K562 (cell line): ENCODE results near the gene CACNA1C. TPM values are rescaled to one million over a fixed set of nuclear protein-coding genes. Genes with fewer than 3 reads are reported as not detected.

ENCODE experiments used
- ATAC-seq: fragments of 200-7000 bp; cut with Tn5 transposase; 3 replicates; pipeline ENCODE4 v1.9.1; 2020; ENCODE audit warnings: moderate library complexity
- BruUV-seq: library from RNA; stranded (reverse); fragments of 400-500 nt; replicated peaks from 2 replicates; lab custom pipeline; 2021; lab: Mats Ljungman, UMichigan
- CTCF ChIA-PET: fragments of 300-600 bp; formaldehyde crosslinking; extraction: SDS; loops from one replicate; lab custom pipeline; 2021; ENCODE audit warnings: low intra/inter-chr PET ratio; lab: Yijun Ruan, JAX
- POLR2A ChIA-PET: fragments of 300-600, 350-650 bp; sonication (Branson Sonifier 250); formaldehyde crosslinking; extraction: SDS; loops from one replicate; lab custom pipeline; 2021; ENCODE audit warnings: antibody characterized with exemption, inconsistent platforms; lab: Yijun Ruan, JAX
- DNase-seq, 4 experiments: peaks; one replicate each; pipeline versions ENCODE4 v3.0.0 to v3.0.0-alpha.2; 2011 to 2018; ENCODE audit warnings: low spot score in 3 of 4, mixed read lengths in 3 of 4; ENCODE audit errors: extremely low read depth in 1 of 4
- FAIRE-seq: peaks from 2 replicates; lab custom pipeline; 2011; peaks lifted over from hg19 to GRCh38; lab: Jason Lieb, UNC
- H2AFZ ChIP-seq: 2 replicates; pipeline ENCODE4 v1.6.0; 2011; ENCODE audit warnings: low read depth, low read length, control low read depth, inconsistent platforms
- H3K27ac ChIP-seq: fragments of 200-600 bp; 3 replicates; pipeline ENCODE4 v1.8.0; 2011; ENCODE audit warnings: low read depth, mild to moderate bottlenecking, control low read depth, inconsistent platforms, low read length, moderate library complexity, mixed read lengths; ENCODE audit errors: extremely low read depth
- H3K27me3 ChIP-seq, 2 experiments: fragments of 300-600 bp in 1 of 2; 2 replicates in 1 of 2; 3 replicates in 1 of 2; pipeline versions ENCODE4 v1.6.0 to v1.8.0; 2011; ENCODE audit warnings: inconsistent platforms in 2 of 2, low read length in 2 of 2, mild to moderate bottlenecking in 1 of 2, mixed read lengths in 1 of 2, moderate library complexity in 1 of 2; ENCODE audit not compliant: control insufficient read depth in 2 of 2, insufficient read depth in 2 of 2
- H3K36me3 ChIP-seq: fragments of 300-600 bp; 3 replicates; pipeline ENCODE4 v1.8.0; 2011; ENCODE audit warnings: mild to moderate bottlenecking, low read length, inconsistent platforms; ENCODE audit not compliant: control insufficient read depth, insufficient read depth
- H3K4me1 ChIP-seq, 2 experiments: fragments of 200-600 bp in 1 of 2; replicated peaks in 1 of 2; 2 replicates in 1 of 2; 3 replicates in 1 of 2; pipeline versions ENCODE4 v1.5.1 to v1.8.0; 2011; ENCODE audit warnings: inconsistent platforms in 2 of 2, low read length in 2 of 2, mild to moderate bottlenecking in 1 of 2, mixed read lengths in 1 of 2, moderate library complexity in 1 of 2; ENCODE audit not compliant: control insufficient read depth in 2 of 2, insufficient read depth in 2 of 2
- H3K4me2 ChIP-seq: 2 replicates; pipeline ENCODE4 v1.6.1; 2011; ENCODE audit warnings: low read length, control low read depth, inconsistent platforms, mixed read lengths; ENCODE audit not compliant: insufficient read depth
- H3K4me3 ChIP-seq: fragments of 200-600 bp; sonication (generic), shearing (Covaris generic); 2 replicates; pipeline ENCODE4 v1.5.1; 2016; ENCODE audit warnings: control low read depth, inconsistent platforms
- H3K79me2 ChIP-seq: fragments of 200-600 bp; 3 replicates; pipeline ENCODE4 v1.8.0; 2011; ENCODE audit warnings: low read length, inconsistent platforms; ENCODE audit not compliant: control insufficient read depth, insufficient read depth
- H3K9ac ChIP-seq, 2 experiments: 2 replicates each; pipeline versions ENCODE4 v1.6.0 to v1.6.1; 2011; ENCODE audit warnings: low read depth in 2 of 2, low read length in 2 of 2, control low read depth in 1 of 2, inconsistent platforms in 1 of 2, mild to moderate bottlenecking in 1 of 2, mixed read lengths in 1 of 2; ENCODE audit not compliant: insufficient read depth in 1 of 2
- H3K9me1 ChIP-seq: one replicate; pipeline ENCODE4 v1.6.0; 2011; ENCODE audit warnings: inconsistent platforms, mild to moderate bottlenecking, low read length, moderate library complexity; ENCODE audit not compliant: control insufficient read depth, insufficient read depth
- H3K9me3 ChIP-seq: replicated peaks from 2 replicates; pipeline ENCODE4 v1.5.1; 2011; ENCODE audit warnings: low read depth, low read length, inconsistent platforms; ENCODE audit not compliant: control insufficient read depth, insufficient read depth
- H4K20me1 ChIP-seq: replicated peaks from 2 replicates; pipeline ENCODE4 v1.6.1; 2011; ENCODE audit warnings: low read length, inconsistent platforms, mixed read lengths; ENCODE audit not compliant: control insufficient read depth, insufficient read depth
- CBFA2T3 ChIP-seq: fragments of 450-650 bp; IDR thresholded peaks from 2 replicates; pipeline ENCODE4 v1.6.1; 2017
- DIDO1 ChIP-seq: fragments of 450-650 bp; IDR thresholded peaks from 2 replicates; pipeline ENCODE4 v1.6.1; 2016; ENCODE audit warnings: low read depth, missing biosample characterization, missing genetic modification characterization
- E4F1 ChIP-seq: fragments of 250-450 bp; sonication (Bioruptor Pico); IDR thresholded peaks from 2 replicates; pipeline ENCODE4 v1.5.0; 2021; ENCODE audit warnings: mild to moderate bottlenecking, borderline replicate concordance
- FOS ChIP-seq: IDR thresholded peaks from 3 replicates; pipeline ENCODE4 v1.6.1; 2011; ENCODE audit not compliant: insufficient read length; ENCODE audit errors: extremely low read depth
- KAT7 ChIP-seq: sonication (generic); formaldehyde crosslinking; IDR thresholded peaks from 2 replicates; pipeline ENCODE4 v1.8.0; 2022; ENCODE audit warnings: missing genetic modification reagents, mild to moderate bottlenecking, borderline replicate concordance
- NFIX ChIP-seq: fragments of 250-450 bp; sonication (Bioruptor Pico); IDR thresholded peaks from 2 replicates; pipeline ENCODE4 v1.4.0; 2020; ENCODE audit warnings: low read depth, mild to moderate bottlenecking, moderate library complexity
- NFYB ChIP-seq: IDR thresholded peaks from 2 replicates; pipeline ENCODE4 v1.6.1; 2011; ENCODE audit warnings: mild to moderate bottlenecking, moderate library complexity; ENCODE audit not compliant: insufficient read length; ENCODE audit errors: extremely low read depth
- NRF1 ChIP-seq, 2 experiments: fragments of 450-650 bp; IDR thresholded peaks in 1 of 2; conservative IDR thresholded peaks in 1 of 2; 2 replicates each; pipeline ENCODE4 v1.6.1; 2014; ENCODE audit warnings: mild to moderate bottlenecking in 2 of 2
- NUFIP1 ChIP-seq: fragments of 450-650 bp; IDR thresholded peaks from 2 replicates; pipeline ENCODE4 v1.6.1; 2018; ENCODE audit not compliant: partially characterized antibody
- SIRT6 ChIP-seq: IDR thresholded peaks from one replicate; pipeline ENCODE4 v1.6.1; 2012; ENCODE audit warnings: low read depth, mild to moderate bottlenecking, control low read depth, inconsistent platforms, low read length, moderate library complexity
- SIX5 ChIP-seq, 2 experiments: IDR thresholded peaks; 2 replicates each; pipeline ENCODE4 v1.6.1; 2011; ENCODE audit warnings: low read length in 2 of 2, borderline replicate concordance in 1 of 2, low read depth in 1 of 2, mild to moderate bottlenecking in 1 of 2, moderate library complexity in 1 of 2; ENCODE audit not compliant: insufficient read depth in 1 of 2
- ZNF445 ChIP-seq: fragments of 250-450 bp; sonication (Bioruptor Pico); IDR thresholded peaks from 2 replicates; pipeline ENCODE4 v1.4.0; 2020; ENCODE audit warnings: low read depth, mild to moderate bottlenecking, moderate library complexity
- WGBS: fragments of 100-300 bp; shearing (Covaris generic); methylation state at CpG from one replicate; pipeline ENCODE4 v1.1.6; 2016; ENCODE audit warnings: low coverage, mixed read lengths; ENCODE audit not compliant: insufficient coverage; ENCODE audit errors: missing lambda C conversion rate; 5-methylcytosine and 5-hydroxymethylcytosine counted together
- in situ Hi-C: fragments of 300-500 bp; cut with MboI; formaldehyde crosslinking; loops from 4 replicates; pipeline ENCODE4 v1.15.0; 2018; ENCODE audit warnings: inconsistent platforms, mixed read lengths
- intact Hi-C: fragments of 100-400 bp; cut with micrococcal nuclease; formaldehyde crosslinking; loops from 2 replicates; pipeline ENCODE4 v1.14.2; 2022
- polyA plus RNA-seq, 8 experiments: library from polyadenylated mRNA; depleted of rRNA in 4 of 8; stranded (reverse) in 5 of 8; unstranded in 3 of 8; fragments of >200 nt; fragmentation: Nextera tagmentation in 2 of 8; fragmentation: Illumina TruSeq in 1 of 8; extraction: Ambion mirVana in 2 of 8; extraction: Trizol in 1 of 8; gene quantifications; 2 replicates each; pipeline versions ENCODE4 v1.2.1 to v1.2.3, GENCODE V29; 2011 to 2014; ENCODE audit warnings: inconsistent platforms in 1 of 8, missing spikeins in 1 of 8
- total RNA-seq, 7 experiments: library from RNA; depleted of rRNA in 6 of 7; stranded (reverse); fragments of >200 nt in 6 of 7; fragmentation: Illumina TruSeq in 2 of 7; extraction: Trizol in 2 of 7; gene quantifications; 2 replicates each; pipeline versions ENCODE4 v1.2.1 to v1.2.3, GENCODE V29; 2011 to 2021; ENCODE audit warnings: low replicate concordance in 1 of 7
- TF ChIP-seq, protein P1 (sequence below), 3 experiments: fragments of 200-800 bp in 1 of 3; sonication (Bioruptor generic) in 1 of 3; sonication (generic) in 1 of 3; formaldehyde crosslinking in 1 of 3; IDR thresholded peaks; 2 replicates each; pipeline versions ENCODE4 v1.6.1 to v1.8.0; 2016 to 2022; ENCODE audit warnings: mild to moderate bottlenecking in 2 of 3, missing compliant biosample characterization in 2 of 3, missing genetic modification characterization in 2 of 3, missing genetic modification reagents in 1 of 3

CACNA1C gene
- total and polyA plus RNA-seq, 9 of the 15 experiments (the other 6 are each of a cell fraction or from before 2014, with no cell fraction given) = not detected

GRCh38 chr12:2463719-2464118, 410.9 kb downstream of the CACNA1C start:
- no peak for ATAC-seq
- Histone ChIP-seq H3K9ac (no peak overlapping the region), H2AFZ (no peak overlapping the region), H3K27ac (no peak overlapping the region), H3K79me2 (no peaks in the 10 kb centered on the region), H3K9me3 (no peaks in the 10 kb centered on the region), H3K4me2 (no peak overlapping the region), H3K9me1 (no peaks in the 10 kb centered on the region), H3K36me3 (no peaks in the 10 kb centered on the region)
- in situ Hi-C loops = no loop called here
- POLR2A ChIA-PET = no interaction called here
- WGBS = 0% methylated on average over 4 of the region's 5 CpGs
- DNase-seq = no peak
- intact Hi-C loops = no loop called here
- TF ChIP-seq NRF1 (conservative IDR thresholded peaks at IDR 0.05 in 1 of 2, IDR thresholded peaks at IDR 0.05 in 1 of 2) = peak in 1 of 2 experiments; percentile 13; a peak in 1 of 4 replicates
- TF ChIP-seq E4F1 = no peak
- TF ChIP-seq, all 486 proteins: peak for 1
- CTCF ChIA-PET = no interaction called here
- Histone ChIP-seq H3K4me1 (no peaks in the 10 kb centered on the region; a peak in 1 of 5 replicates), H3K27me3 (peaks cover 3 to 34% of the 10 kb centered on the region in 2 experiments), H4K20me1 (no peaks in the 10 kb centered on the region; the same call in 1 of the 2 replicates), H3K4me3 (no peak overlapping the region)
- BruUV-seq = no TSS peak
- FAIRE-seq = no peak

- Histone ChIP-seq H3K4me2 (no peak overlapping the region), H3K4me1 (no peaks in the 10 kb centered on the region; a peak in 1 of 5 replicates), H4K20me1 (no peaks in the 10 kb centered on the region; the same call in 1 of the 2 replicates), H3K27ac (no peak overlapping the region), H3K4me3 (no peak overlapping the region), H3K9me1 (no peaks in the 10 kb centered on the region), H2AFZ (no peak overlapping the region), H3K9ac (no peak overlapping the region), H3K79me2 (no peaks in the 10 kb centered on the region), H3K36me3 (no peaks in the 10 kb centered on the region), H3K9me3 (no peaks in the 10 kb centered on the region), H3K27me3 (peaks cover 3 to 32% of the 10 kb centered on the region in 2 experiments)
- intact Hi-C loops (no loop called here), in situ Hi-C loops (no loop called here)
- WGBS = 2% methylated on average over 8 of the region's 10 CpGs
- ChIA-PET CTCF (no interaction called here), POLR2A (no interaction called here)
- DNase-seq (no peak), FAIRE-seq (no peak), ATAC-seq (no peak)
- BruUV-seq = no TSS peak
- TF ChIP-seq, protein P1, sequence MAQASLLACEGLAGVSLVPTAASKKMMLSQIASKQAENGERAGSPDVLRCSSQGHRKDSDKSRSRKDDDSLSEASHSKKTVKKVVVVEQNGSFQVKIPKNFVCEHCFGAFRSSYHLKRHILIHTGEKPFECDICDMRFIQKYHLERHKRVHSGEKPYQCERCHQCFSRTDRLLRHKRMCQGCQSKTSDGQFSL (CRISPR knock-in tag; IDR thresholded peaks at IDR 0.05) = no peak
- TF ChIP-seq, protein P1 (tag; IDR thresholded peaks at IDR 0.05) = no peak
- TF ChIP-seq DIDO1 (no peak), FOS (no peak), KAT7 (no peak), SIRT6 (no peak), NFIX (CRISPR knock-in tag) (no peak), SIX5 (IDR thresholded peaks at IDR 0.05; ENCODE audit: borderline replicate concordance in 1 of 2, insufficient read depth in 1 of 2, low read depth in 1 of 2, low read length in 2 of 2) (no peak), NFYB (no peak), CBFA2T3 (no peak), NUFIP1 (no peak), ZNF445 (CRISPR knock-in tag) (no peak)
These were observed 412.9 kb downstream of the CACNA1C start for GRCh38 chr12:2465681-2466080.
